Fibroblast of lung (primary cell): ENCODE data around the gene DNAJA4. TPM values are rescaled to one million over a fixed set of nuclear protein-coding genes. Genes with fewer than 3 reads are reported as not detected.

Experiments used
- DNase-seq, 2 donors: peaks; one replicate each; pipeline versions ENCODE4 v3.0.0 to v3.0.0-alpha.2; 2010; ENCODE audit warnings: low read depth in 2 of 2
- H2AFZ ChIP-seq: 2 replicates; pipeline ENCODE4 v1.5.1; 2012; ENCODE audit warnings: low read length, control low read depth, inconsistent platforms
- H3K27ac ChIP-seq: 2 replicates; pipeline ENCODE4 v1.5.1; 2011; ENCODE audit warnings: low read length, control low read depth; ENCODE audit not compliant: insufficient read depth
- H3K27me3 ChIP-seq: 2 replicates; pipeline ENCODE4 v1.5.1; 2011; ENCODE audit warnings: mild to moderate bottlenecking, low read length; ENCODE audit not compliant: control insufficient read depth, insufficient read depth
- H3K36me3 ChIP-seq: 2 replicates; pipeline ENCODE4 v1.5.1; 2011; ENCODE audit warnings: low read length; ENCODE audit not compliant: control insufficient read depth, insufficient read depth
- H3K4me1 ChIP-seq: 2 replicates; pipeline ENCODE4 v1.5.1; 2011; ENCODE audit warnings: low read length; ENCODE audit not compliant: control insufficient read depth, insufficient read depth; ENCODE audit errors: extremely low read depth
- H3K4me2 ChIP-seq: 2 replicates; pipeline ENCODE4 v1.5.1; 2011; ENCODE audit warnings: low read length, control low read depth; ENCODE audit not compliant: insufficient read depth; ENCODE audit errors: extremely low read depth
- H3K4me3 ChIP-seq, 4 experiments: fragments of 200-600 bp in 1 of 4; sonication (generic) in 1 of 4; replicated peaks in 1 of 4; 2 replicates each; pipeline ENCODE4 v1.5.1; 2011 to 2016; ENCODE audit warnings: low read length in 4 of 4, low read depth in 3 of 4, mild to moderate bottlenecking in 3 of 4, control low read depth in 2 of 4, inconsistent platforms in 1 of 4, mixed read lengths in 1 of 4; ENCODE audit not compliant: insufficient read depth in 1 of 4; ENCODE audit errors: control extremely low read depth in 1 of 4
- H3K79me2 ChIP-seq: 2 replicates; pipeline ENCODE4 v1.5.1; 2012; ENCODE audit warnings: mild to moderate bottlenecking, low read length, inconsistent platforms; ENCODE audit not compliant: control insufficient read depth, insufficient read depth
- H3K9ac ChIP-seq: 2 replicates; pipeline ENCODE4 v1.5.1; 2011; ENCODE audit warnings: mild to moderate bottlenecking, low read length, control low read depth; ENCODE audit not compliant: insufficient read depth
- H3K9me3 ChIP-seq: 2 replicates; pipeline ENCODE4 v1.5.1; 2012; ENCODE audit warnings: low read depth, low read length; ENCODE audit not compliant: control insufficient read depth, insufficient read depth
- H4K20me1 ChIP-seq: 2 replicates; pipeline ENCODE4 v1.5.1; 2011; ENCODE audit warnings: low read length; ENCODE audit not compliant: control insufficient read depth, insufficient read depth; ENCODE audit errors: extremely low read depth
- CTCF ChIP-seq, 2 donors: IDR thresholded peaks in 1 of 2; conservative IDR thresholded peaks in 1 of 2; 1 replicate in 1 of 2; 2 replicates in 1 of 2; pipeline ENCODE4 v1.5.1; 2011 to 2012; ENCODE audit warnings: low read length in 2 of 2, control low read depth in 1 of 2, inconsistent platforms in 1 of 2, low read depth in 1 of 2, mild to moderate bottlenecking in 1 of 2
- EZH2 ChIP-seq: IDR thresholded peaks from 2 replicates; pipeline ENCODE4 v1.5.1; 2012; ENCODE audit warnings: low read length, control low read depth, mild to moderate bottlenecking; ENCODE audit errors: missing control alignments
- polyA plus RNA-seq, 2 donors: library from polyadenylated mRNA; depleted of rRNA in 1 of 2; stranded (reverse) in 1 of 2; unstranded in 1 of 2; fragments of >200 nt; gene quantifications; 2 replicates each; pipeline ENCODE4 v1.2.1, GENCODE V29; 2011 to 2012; ENCODE audit warnings: missing spikeins in 1 of 2
- total RNA-seq: library from RNA; depleted of rRNA; stranded (reverse); fragments of >200 nt; gene quantifications from 2 replicates; pipeline ENCODE4 v1.2.1, GENCODE V29; 2014

DNAJA4 gene
- total and polyA plus RNA-seq, 2 donors (not counting 1 experiment from before 2014, with no cell fraction given), result 2.3 to 7.9 TPM

DNA sequence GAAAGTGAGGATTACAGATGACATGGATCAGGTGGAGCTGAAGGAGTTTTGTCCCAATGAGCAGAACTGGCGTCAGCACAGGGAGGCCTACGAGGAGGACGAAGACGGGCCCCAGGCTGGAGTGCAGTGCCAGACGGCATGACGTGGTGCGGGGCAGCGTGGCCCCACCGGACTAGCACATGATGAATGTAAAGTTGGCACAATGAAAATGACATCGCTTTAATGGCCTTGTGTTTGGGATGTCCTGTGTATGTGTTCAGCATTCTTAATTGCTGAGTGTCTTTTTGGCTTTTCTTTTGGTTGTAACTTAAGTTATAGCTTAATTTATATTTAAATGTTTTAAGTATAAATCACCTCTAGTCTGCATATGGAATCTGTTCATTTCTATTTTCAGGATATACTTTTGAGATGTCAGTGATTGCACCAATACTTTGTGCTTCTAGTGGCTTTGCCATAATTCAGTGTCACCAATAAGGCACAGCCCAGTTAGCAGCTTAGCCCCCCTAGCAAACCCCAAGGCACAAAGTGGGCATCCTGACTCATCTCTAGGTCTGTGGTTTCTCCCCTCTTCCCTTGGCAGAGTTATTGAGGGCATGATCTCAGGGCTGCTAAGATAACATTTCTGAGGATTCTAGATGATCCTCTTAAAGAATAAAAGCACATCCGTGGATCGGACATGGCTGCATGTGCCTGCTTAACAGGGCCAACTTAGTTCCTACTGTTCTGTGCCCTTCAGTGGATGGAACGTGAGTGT lies 16.1 kb downstream of the DNAJA4 start:
- H3K27me3 ChIP-seq, result no peaks in the 10 kb centered on the region
- no peak overlapping the region for H3K9ac ChIP-seq
- H3K9me3 ChIP-seq, result no peaks in the 10 kb centered on the region
- TF ChIP-seq CTCF (conservative IDR thresholded peaks at IDR 0.05 in 1 of 2, IDR thresholded peaks at IDR 0.05 in 1 of 2; ENCODE audit: low read depth in 1 of 2, low read length in 2 of 2), result no peak
- no peak for TF ChIP-seq EZH2
- H3K36me3 ChIP-seq, result peaks cover 10% of the 10 kb centered on the region
- H3K79me2 ChIP-seq, result no peaks in the 10 kb centered on the region
- DNase-seq, result peak in 1 of 2 donors; percentile 24
- no peaks in the 10 kb centered on the region for H4K20me1 ChIP-seq
- H3K4me2 ChIP-seq, result no peak overlapping the region
- H3K27ac ChIP-seq, result no peak overlapping the region
- H2AFZ ChIP-seq, result no peak overlapping the region
- no peaks in the 10 kb centered on the region for H3K4me1 ChIP-seq
- no peak overlapping the region for H3K4me3 ChIP-seq

- peak in 1 of 2 donors; percentile 34 for DNase-seq
- Histone ChIP-seq H2AFZ (no peak overlapping the region), H4K20me1 (no peaks in the 10 kb centered on the region), H3K27me3 (no peaks in the 10 kb centered on the region), H3K9me3 (no peaks in the 10 kb centered on the region), H3K9ac (no peak overlapping the region), H3K4me3 (no peak overlapping the region), H3K36me3 (peaks cover 13% of the 10 kb centered on the region), H3K4me1 (no peaks in the 10 kb centered on the region), H3K27ac (no peak overlapping the region), H3K4me2 (no peak overlapping the region), H3K79me2 (no peaks in the 10 kb centered on the region)
- TF ChIP-seq EZH2 (no peak), CTCF (conservative IDR thresholded peaks at IDR 0.05 in 1 of 2, IDR thresholded peaks at IDR 0.05 in 1 of 2; ENCODE audit: low read depth in 1 of 2, low read length in 2 of 2) (no peak)
Measured at GRCh38 chr15:78282324-78282723, 18.0 kb downstream of the DNAJA4 start.

GRCh38 chr15:78284758-78285157 lies 20.4 kb downstream of the DNAJA4 start:
- H2AFZ ChIP-seq, result no peak overlapping the region
- DNase-seq, result no peak
- no peaks in the 10 kb centered on the region for H3K9me3 ChIP-seq
- H3K4me1 ChIP-seq, result no peaks in the 10 kb centered on the region
- H3K27me3 ChIP-seq, result no peaks in the 10 kb centered on the region
- H3K9ac ChIP-seq, result no peak overlapping the region
- no peak overlapping the region for H3K4me3 ChIP-seq
- peaks cover 18% of the 10 kb centered on the region for H3K36me3 ChIP-seq
- no peaks in the 10 kb centered on the region for H4K20me1 ChIP-seq
- H3K79me2 ChIP-seq, result no peaks in the 10 kb centered on the region
- H3K27ac ChIP-seq, result no peak overlapping the region
- TF ChIP-seq CTCF (conservative IDR thresholded peaks at IDR 0.05 in 1 of 2, IDR thresholded peaks at IDR 0.05 in 1 of 2; ENCODE audit: low read depth in 1 of 2, low read length in 2 of 2) (peak in 1 of 2 donors; percentile 9), EZH2 (no peak)
- no peak overlapping the region for H3K4me2 ChIP-seq
